Activated CD8-positive, alpha-beta memory T cell treated with anti-CD3 and anti-CD28 coated beads, Interleukin-2, amount 50 U/mL, for 1 hour (primary cell): ENCODE data around the gene MAP3K19.
"Not testable (repeated sequence)": the region's sequence is repeated elsewhere in the genome, so short reads cannot be mapped to it uniquely, and the experiment has no call there.

Experiments
- DNase-seq: peaks from one replicate; pipeline ENCODE4 v3.0.0-alpha.2; 2020; ENCODE audit errors: extremely low read depth

The MAP3K19 gene

GRCh38 chr2:134985061-134985460 is 62.2 kb downstream of the MAP3K19 start:
- DNase-seq, result no peak

- no peak for DNase-seq
Measured at GRCh38 chr2:134982603-134983002, 64.6 kb downstream of the MAP3K19 start.

- DNase-seq, result no peak
Measured at GRCh38 chr2:134980639-134981038, 66.6 kb downstream of the MAP3K19 start.

- DNase-seq, result no peak
Measured at GRCh38 chr2:134979221-134979620, 68.0 kb downstream of the MAP3K19 start.

- DNase-seq, result not testable (repeated sequence)
Measured at GRCh38 chr2:134977104-134977503, 70.1 kb downstream of the MAP3K19 start.

GRCh38 chr2:134976074-134976702 is 71.1 kb downstream of the MAP3K19 start:
- no peak for DNase-seq

GRCh38 chr2:134975281-134976009 is 71.8 kb downstream of the MAP3K19 start:
- DNase-seq, result no peak

- DNase-seq, result no peak
Measured at GRCh38 chr2:134973241-134974138, 73.8 kb downstream of the MAP3K19 start.

- DNase-seq, result not testable (repeated sequence)
Measured at GRCh38 chr2:134967166-134967565, 80.1 kb downstream of the MAP3K19 start.

- DNase-seq, result no peak
Measured at GRCh38 chr2:134957477-134957876, 89.8 kb downstream of the MAP3K19 start.

GRCh38 chr2:134955744-134956143 is 91.5 kb downstream of the MAP3K19 start:
- DNase-seq, result no peak

GRCh38 chr2:134954065-134954464 is 93.2 kb downstream of the MAP3K19 start:
- DNase-seq, result no peak

- no peak for DNase-seq
Measured at GRCh38 chr2:134952608-134953007, 94.6 kb downstream of the MAP3K19 start.

- no peak for DNase-seq
Measured at GRCh38 chr2:134950886-134951285, 96.4 kb downstream of the MAP3K19 start.

- no peak for DNase-seq
Measured at GRCh38 chr2:134949981-134950708, 97.1 kb downstream of the MAP3K19 start.

- no peak for DNase-seq
Measured at GRCh38 chr2:134946073-134946472, 101.2 kb downstream of the MAP3K19 start.

GRCh38 chr2:134944975-134945374 is 102.3 kb downstream of the MAP3K19 start:
- no peak for DNase-seq

GRCh38 chr2:134943540-134943939 is 103.7 kb downstream of the MAP3K19 start:
- DNase-seq, result no peak

- DNase-seq, result no peak
Measured at GRCh38 chr2:134936691-134937090, 110.6 kb downstream of the MAP3K19 start.

GRCh38 chr2:134934641-134935040 is 112.6 kb downstream of the MAP3K19 start:
- no peak for DNase-seq

- no peak for DNase-seq
Measured at GRCh38 chr2:134934150-134934549, 113.1 kb downstream of the MAP3K19 start.

- no peak for DNase-seq
Measured at GRCh38 chr2:134933732-134934131, 113.5 kb downstream of the MAP3K19 start.
